GM21529 (cell line): Measurements from ENCODE around the gene ABCD3.
"Not testable (repeated sequence)": the region's sequence is repeated elsewhere in the genome, so short reads cannot be mapped to it uniquely, and the experiment has no call there.

Source experiments
- ATAC-seq: cut with Tn5 transposase; IDR thresholded peaks from one replicate; pipeline ENCODE4 v1.9.1; 2021; ENCODE audit not compliant: unreplicated experiment

The ABCD3 gene

GRCh38 chr1:94417978-94418663 is at the start of gene ABCD3:
TSS of gene ABCD3 (plus strand) at chr1:94418389. CDS start at chr1:94418479, 90 bp downstream.
- ATAC-seq, result peak; percentile 96

GRCh38 chr1:94372771-94373170 is 45.4 kb upstream of the ABCD3 start:
- not testable (repeated sequence) for ATAC-seq

GRCh38 chr1:94373311-94373710 is 44.9 kb upstream of the ABCD3 start:
- ATAC-seq, result not testable (repeated sequence)

GRCh38 chr1:94375666-94376065 is 42.5 kb upstream of the ABCD3 start:
- not testable (repeated sequence) for ATAC-seq

GRCh38 chr1:94378493-94378892 is 39.7 kb upstream of the ABCD3 start:
- ATAC-seq, result not testable (repeated sequence)

GRCh38 chr1:94379615-94380014 is 38.6 kb upstream of the ABCD3 start:
- ATAC-seq, result no peak

GRCh38 chr1:94382201-94382600 is 36.0 kb upstream of the ABCD3 start:
- no peak for ATAC-seq

- ATAC-seq, result peak; percentile 73
Measured at GRCh38 chr1:94383966-94384408, 34.2 kb upstream of the ABCD3 start.

GRCh38 chr1:94384485-94385265 is 33.5 kb upstream of the ABCD3 start:
- no peak for ATAC-seq

- no peak for ATAC-seq
Measured at GRCh38 chr1:94385308-94385929, 32.8 kb upstream of the ABCD3 start.

GRCh38 chr1:94389298-94389697 is 28.9 kb upstream of the ABCD3 start:
- ATAC-seq, result no peak

GRCh38 chr1:94394247-94394646 is 23.9 kb upstream of the ABCD3 start:
- no peak for ATAC-seq

GRCh38 chr1:94395231-94395630 is 23.0 kb upstream of the ABCD3 start:
- ATAC-seq, result no peak

GRCh38 chr1:94395748-94396309 is 22.4 kb upstream of the ABCD3 start:
- no peak for ATAC-seq

GRCh38 chr1:94396356-94397010 is 21.7 kb upstream of the ABCD3 start:
- ATAC-seq, result no peak

GRCh38 chr1:94398356-94398755 is 19.8 kb upstream of the ABCD3 start:
- no peak for ATAC-seq

- ATAC-seq, result no peak
Measured at GRCh38 chr1:94399453-94399852, 18.7 kb upstream of the ABCD3 start.

- ATAC-seq, result no peak
Measured at GRCh38 chr1:94401206-94401605, 17.0 kb upstream of the ABCD3 start.

GRCh38 chr1:94406446-94406845 is 11.7 kb upstream of the ABCD3 start:
- no peak for ATAC-seq

GRCh38 chr1:94408104-94408830 is 9.9 kb upstream of the ABCD3 start:
- no peak for ATAC-seq
